H9 (cell line): ENCODE measurements around the gene C16orf78. TPM values are rescaled to one million over a fixed set of nuclear protein-coding genes. Genes with fewer than 3 reads are reported as not detected.

Experiments
- DNase-seq: peaks from one replicate; pipeline ENCODE4 v3.0.0-alpha.2; 2017
- H2AFZ ChIP-seq: one replicate; pipeline ENCODE4 v1.6.1; 2013; ENCODE audit warnings: mild to moderate bottlenecking, low read length, control low read depth, moderate library complexity
- H2AK5ac ChIP-seq: 2 replicates; pipeline ENCODE4 v1.6.1; 2013; ENCODE audit warnings: low read length, control low read depth, mixed read lengths; ENCODE audit not compliant: insufficient read length
- H2BK120ac ChIP-seq: one replicate; pipeline ENCODE4 v1.6.1; 2013; ENCODE audit warnings: low read depth, mild to moderate bottlenecking, low read length, control low read depth, inconsistent platforms; ENCODE audit not compliant: poor library complexity, severe bottlenecking
- H2BK12ac ChIP-seq: 2 replicates; pipeline ENCODE4 v1.6.1; 2013; ENCODE audit warnings: low read length, control low read depth, mixed read lengths, low read depth; ENCODE audit not compliant: insufficient read length
- H2BK15ac ChIP-seq: 2 replicates; pipeline ENCODE4 v1.6.1; 2013; ENCODE audit warnings: low read depth, low read length, control low read depth
- H2BK20ac ChIP-seq: one replicate; pipeline ENCODE4 v1.6.1; 2013; ENCODE audit warnings: low read depth, mild to moderate bottlenecking, low read length, control low read depth, inconsistent platforms; ENCODE audit not compliant: poor library complexity, severe bottlenecking
- H2BK5ac ChIP-seq: 2 replicates; pipeline ENCODE4 v1.6.1; 2013; ENCODE audit warnings: low read length, control low read depth, mixed read lengths; ENCODE audit not compliant: insufficient read length
- H3K14ac ChIP-seq: 2 replicates; pipeline ENCODE4 v1.6.1; 2013; ENCODE audit warnings: low read length, control low read depth; ENCODE audit not compliant: insufficient read depth
- H3K18ac ChIP-seq: 2 replicates; pipeline ENCODE4 v1.6.1; 2013; ENCODE audit warnings: low read depth, mild to moderate bottlenecking, mixed read lengths, low read length, control low read depth; ENCODE audit not compliant: insufficient read length
- H3K23ac ChIP-seq: 2 replicates; pipeline ENCODE4 v1.6.1; 2013; ENCODE audit warnings: low read length, control low read depth, mixed read lengths, low read depth; ENCODE audit not compliant: insufficient read length
- H3K23me2 ChIP-seq: 2 replicates; pipeline ENCODE4 v1.6.1; 2013; ENCODE audit warnings: low read depth, mild to moderate bottlenecking, mixed read lengths, low read length, control low read depth; ENCODE audit not compliant: insufficient read length, poor library complexity, severe bottlenecking
- H3K27ac ChIP-seq: 2 replicates; pipeline ENCODE4 v1.5.1; 2013; ENCODE audit warnings: low read length, control low read depth, mixed read lengths, low read depth; ENCODE audit not compliant: insufficient read length
- H3K27me3 ChIP-seq: 2 replicates; pipeline ENCODE4 v1.6.1; 2013; ENCODE audit warnings: low read length, control low read depth, inconsistent platforms; ENCODE audit not compliant: insufficient read depth
- H3K4ac ChIP-seq: 2 replicates; pipeline ENCODE4 v1.6.1; 2013; ENCODE audit warnings: low read depth, mild to moderate bottlenecking, control low read depth, inconsistent platforms, low read length, moderate library complexity
- H3K4me1 ChIP-seq: 2 replicates; pipeline ENCODE4 v1.6.1; 2013; ENCODE audit warnings: low read length, control low read depth, inconsistent platforms; ENCODE audit not compliant: insufficient read depth
- H3K4me2 ChIP-seq: 2 replicates; pipeline ENCODE4 v1.6.1; 2013; ENCODE audit warnings: low read length, control low read depth, mixed read lengths; ENCODE audit not compliant: insufficient read length, insufficient read depth
- H3K56ac ChIP-seq: 2 replicates; pipeline ENCODE4 v1.6.1; 2013; ENCODE audit warnings: low read depth, mild to moderate bottlenecking, mixed read lengths, low read length, control low read depth; ENCODE audit not compliant: insufficient read length
- H3K79me1 ChIP-seq: 2 replicates; pipeline ENCODE4 v1.6.1; 2013; ENCODE audit warnings: low read depth, mild to moderate bottlenecking, moderate library complexity, low read length, control low read depth, inconsistent platforms; ENCODE audit not compliant: insufficient read depth, poor library complexity, severe bottlenecking
- H3K79me2 ChIP-seq: 2 replicates; pipeline ENCODE4 v1.6.1; 2013; ENCODE audit warnings: low read length, control low read depth, inconsistent platforms; ENCODE audit not compliant: insufficient read depth
- H3K9ac ChIP-seq: 2 replicates; pipeline ENCODE4 v1.6.1; 2013; ENCODE audit warnings: low read length, control low read depth, mixed read lengths; ENCODE audit not compliant: insufficient read length; ENCODE audit errors: extremely low read depth
- H3K9me3 ChIP-seq: one replicate; pipeline ENCODE4 v1.6.1; 2013; ENCODE audit warnings: low read depth, low read length, inconsistent platforms; ENCODE audit not compliant: control insufficient read depth
- H3T11ph ChIP-seq: one replicate; pipeline ENCODE4 v1.6.1; 2013; ENCODE audit warnings: mild to moderate bottlenecking, low read length, control low read depth, inconsistent platforms
- H4K20me1 ChIP-seq: one replicate; pipeline ENCODE4 v1.6.1; 2013; ENCODE audit not compliant: control insufficient read depth, insufficient read length, insufficient read depth
- H4K5ac ChIP-seq: 2 replicates; pipeline ENCODE4 v1.6.1; 2013; ENCODE audit warnings: low read depth, mild to moderate bottlenecking, mixed read lengths, low read length, control low read depth; ENCODE audit not compliant: insufficient read length
- H4K8ac ChIP-seq: replicated peaks from 2 replicates; pipeline ENCODE4 v1.6.1; 2013; ENCODE audit warnings: low read length, control low read depth, mixed read lengths, low read depth; ENCODE audit not compliant: insufficient read length
- H4K91ac ChIP-seq: 2 replicates; pipeline ENCODE4 v1.6.1; 2013; ENCODE audit warnings: low read depth, mild to moderate bottlenecking, moderate library complexity, mixed read lengths, low read length, control low read depth; ENCODE audit not compliant: insufficient read length
- H3K27ac Mint-ChIP-seq, 3 experiments: 2 replicates in 2 of 3; 3 replicates in 1 of 3; pipeline ENCODE4 v1.8.0; 2020 to 2021; ENCODE audit warnings: mixed read lengths in 3 of 3, mild to moderate bottlenecking in 1 of 3, moderate library complexity in 1 of 3
- H3K27me3 Mint-ChIP-seq: 2 replicates; pipeline ENCODE4 v1.8.0; 2021; ENCODE audit warnings: low read depth, mild to moderate bottlenecking, moderate library complexity, mixed read lengths
- H3K36me3 Mint-ChIP-seq, 3 experiments: 2 replicates in 2 of 3; 3 replicates in 1 of 3; pipeline ENCODE4 v1.8.0; 2020 to 2021; ENCODE audit warnings: low read depth in 3 of 3, mixed read lengths in 3 of 3; ENCODE audit not compliant: insufficient read depth in 1 of 3
- H3K4me1 Mint-ChIP-seq, 2 experiments: 2 replicates each; pipeline ENCODE4 v1.8.0; 2020; ENCODE audit warnings: mixed read lengths in 2 of 2
- H3K4me3 Mint-ChIP-seq, 2 experiments: 2 replicates in 1 of 2; 3 replicates in 1 of 2; pipeline ENCODE4 v1.8.0; 2020 to 2021; ENCODE audit warnings: mild to moderate bottlenecking in 2 of 2, mixed read lengths in 2 of 2, moderate library complexity in 1 of 2
- H3K9me3 Mint-ChIP-seq, 2 experiments: 2 replicates in 1 of 2; 3 replicates in 1 of 2; pipeline ENCODE4 v1.8.0; 2020; ENCODE audit warnings: mild to moderate bottlenecking in 2 of 2, mixed read lengths in 2 of 2, moderate library complexity in 1 of 2
- WGBS: extraction: QIAGEN DNeasy Blood & Tissue Kit; methylation state at CpG from one replicate; pipeline ENCODE4 v1.1.7; 2013; ENCODE audit warnings: missing lambda C conversion rate, low lambda C conversion rate, mixed read lengths; ENCODE audit not compliant: insufficient read length; ENCODE audit errors: extremely low coverage; 5-methylcytosine and 5-hydroxymethylcytosine counted together
- total RNA-seq: library from RNA; stranded (reverse); gene quantifications from 2 replicates; pipeline ENCODE4 v1.2.1, GENCODE V29; 2021
- TF ChIP-seq, protein P1 (sequence below): fragments of 200-600 bp; sonication (generic); conservative IDR thresholded peaks from 3 replicates; pipeline ENCODE4 v1.8.0; 2021; ENCODE audit warnings: antibody characterized with exemption, mild to moderate bottlenecking

C16orf78 gene
- total RNA-seq, 1 experiment from 2014 or later: not detected

DNA sequence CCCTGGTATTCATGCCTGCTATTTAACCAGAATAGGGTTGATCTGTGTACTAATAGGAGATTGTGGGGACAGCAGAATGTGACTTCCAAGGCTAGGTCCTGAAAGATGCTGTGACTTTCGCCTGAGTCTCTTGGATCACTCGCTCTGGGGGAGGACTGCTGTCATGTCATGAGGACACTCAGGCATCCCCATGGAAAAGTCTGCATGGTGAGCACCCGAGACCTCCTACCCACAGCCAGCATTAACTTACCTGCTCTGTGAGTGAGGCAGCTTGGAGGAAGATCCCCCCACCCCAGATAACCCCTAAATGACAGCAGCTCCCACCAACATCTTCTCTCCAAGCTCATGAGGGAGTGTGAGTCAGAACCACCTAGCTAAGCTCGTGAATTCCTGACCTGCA, 30.3 kb upstream of the C16orf78 start:
- no peaks in the 10 kb centered on the region for H3K9me3 ChIP-seq
- H4K8ac ChIP-seq: no peak overlapping the region
- H3K27ac ChIP-seq: no peak overlapping the region
- no peak overlapping the region for H3K56ac ChIP-seq
- no peak overlapping the region for H2BK20ac ChIP-seq
- no peak overlapping the region for H2AK5ac ChIP-seq
- Mint-ChIP-seq H3K27ac (no peak overlapping the region), H3K27me3 (peaks cover 35% of the 10 kb centered on the region), H3K9me3 (no peaks in the 10 kb centered on the region; a peak in 1 of 5 replicates), H3K4me1 (peaks cover 7 to 15% of the 10 kb centered on the region in 2 experiments), H3K4me3 (no peak overlapping the region), H3K36me3 (no peaks in the 10 kb centered on the region)
- no peaks in the 10 kb centered on the region for H4K20me1 ChIP-seq
- H2BK120ac ChIP-seq: no peak overlapping the region
- TF ChIP-seq, protein P1, sequence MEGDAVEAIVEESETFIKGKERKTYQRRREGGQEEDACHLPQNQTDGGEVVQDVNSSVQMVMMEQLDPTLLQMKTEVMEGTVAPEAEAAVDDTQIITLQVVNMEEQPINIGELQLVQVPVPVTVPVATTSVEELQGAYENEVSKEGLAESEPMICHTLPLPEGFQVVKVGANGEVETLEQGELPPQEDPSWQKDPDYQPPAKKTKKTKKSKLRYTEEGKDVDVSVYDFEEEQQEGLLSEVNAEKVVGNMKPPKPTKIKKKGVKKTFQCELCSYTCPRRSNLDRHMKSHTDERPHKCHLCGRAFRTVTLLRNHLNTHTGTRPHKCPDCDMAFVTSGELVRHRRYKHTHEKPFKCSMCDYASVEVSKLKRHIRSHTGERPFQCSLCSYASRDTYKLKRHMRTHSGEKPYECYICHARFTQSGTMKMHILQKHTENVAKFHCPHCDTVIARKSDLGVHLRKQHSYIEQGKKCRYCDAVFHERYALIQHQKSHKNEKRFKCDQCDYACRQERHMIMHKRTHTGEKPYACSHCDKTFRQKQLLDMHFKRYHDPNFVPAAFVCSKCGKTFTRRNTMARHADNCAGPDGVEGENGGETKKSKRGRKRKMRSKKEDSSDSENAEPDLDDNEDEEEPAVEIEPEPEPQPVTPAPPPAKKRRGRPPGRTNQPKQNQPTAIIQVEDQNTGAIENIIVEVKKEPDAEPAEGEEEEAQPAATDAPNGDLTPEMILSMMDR: no peak
- H4K91ac ChIP-seq: no peak overlapping the region
- H3K23ac ChIP-seq: no peak overlapping the region
- H3K9ac ChIP-seq: no peak overlapping the region
- no peak overlapping the region for H2BK15ac ChIP-seq
- no CpG with 5 or more reads among the region's 4 CpGs for WGBS
- H2AFZ ChIP-seq: no peak overlapping the region
- H4K5ac ChIP-seq: no peak overlapping the region
- H3K4me1 ChIP-seq: no peaks in the 10 kb centered on the region
- H2BK12ac ChIP-seq: no peak overlapping the region
- no peaks in the 10 kb centered on the region for H3K23me2 ChIP-seq
- H3K4me2 ChIP-seq: no peak overlapping the region
- no peaks in the 10 kb centered on the region for H3K79me1 ChIP-seq
- H3K18ac ChIP-seq: no peak overlapping the region
- no peak overlapping the region for H3K14ac ChIP-seq
- no peaks in the 10 kb centered on the region for H3K79me2 ChIP-seq
- H3T11ph ChIP-seq: no peak overlapping the region
- DNase-seq: no peak
- no peak overlapping the region for H3K4ac ChIP-seq
- H3K27me3 ChIP-seq: no peaks in the 10 kb centered on the region; the same call in 1 of the 2 replicates
- H2BK5ac ChIP-seq: no peak overlapping the region
